ENCODE results near the gene FTCD.

The FTCD gene

GRCh38 chr21:46154155-46154954 is 1.0 kb downstream of the FTCD start:
- DNase-seq (ENCODE audit: low spot score) = no peak

GRCh38 chr21:46153247-46154154 is 1.9 kb downstream of the FTCD start:
- peak; percentile 48 for DNase-seq (ENCODE audit: low spot score)

DNA sequence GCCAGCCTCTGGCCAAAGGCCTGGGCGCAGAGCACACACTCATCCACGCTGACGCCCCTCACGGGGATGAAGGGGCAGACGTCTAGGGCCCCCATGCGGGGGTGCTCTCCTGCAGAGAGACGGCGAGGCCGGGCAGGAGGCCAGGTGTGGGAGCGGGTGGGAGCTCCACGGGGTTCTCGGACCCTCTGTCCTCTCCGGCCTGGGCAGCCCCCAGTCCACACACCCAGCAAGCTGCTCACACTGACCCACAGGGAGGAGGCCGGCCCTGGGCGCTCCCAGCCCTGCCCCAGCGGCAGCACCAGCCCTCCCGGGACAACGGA is 2.5 kb downstream of the FTCD start:
- DNase-seq (ENCODE audit: low spot score) = no peak

DNA sequence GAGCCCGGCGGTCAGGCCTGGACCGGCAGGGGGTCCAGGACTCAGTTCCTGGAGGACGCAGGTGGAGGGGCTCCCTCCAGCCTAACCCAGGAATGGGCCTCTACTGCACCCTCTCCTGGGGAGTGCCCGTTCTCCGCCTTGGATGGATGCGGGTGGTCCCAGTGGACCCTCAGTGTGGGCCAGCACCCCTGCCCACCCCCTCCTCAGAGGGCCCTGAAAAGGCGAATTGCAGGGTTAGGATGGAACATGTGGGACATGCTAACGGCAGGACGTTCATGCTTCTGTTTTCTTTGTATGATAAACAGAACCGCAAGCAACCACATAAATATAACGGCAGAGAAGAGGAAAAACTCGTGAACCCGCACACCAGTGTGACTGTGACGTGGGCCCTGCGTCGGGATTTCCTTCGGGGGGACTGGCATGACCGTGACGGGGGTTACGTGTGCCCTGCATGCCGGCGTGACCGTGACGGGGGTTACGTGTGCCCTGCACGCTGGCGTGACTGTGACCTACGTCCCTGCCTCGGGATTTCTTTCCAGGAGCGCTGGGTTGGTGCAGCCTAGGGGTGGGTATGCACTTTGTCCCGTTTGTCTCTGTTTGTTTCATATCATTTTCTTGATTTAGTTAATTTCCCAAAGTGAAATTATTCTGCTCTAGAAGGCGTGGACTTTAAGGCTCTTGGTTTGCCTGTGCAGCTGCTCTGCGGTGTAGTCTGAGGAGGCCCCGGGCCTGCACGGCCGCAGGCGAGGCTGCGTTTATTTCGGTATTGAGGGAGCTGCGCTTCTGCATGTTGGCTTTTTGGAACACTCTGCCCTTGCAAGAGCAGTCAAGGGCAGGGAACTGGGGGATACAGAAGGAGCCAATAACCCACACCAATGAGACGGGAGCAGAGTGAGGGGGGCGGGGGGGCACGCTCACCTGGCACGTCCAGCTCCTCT is 3.1 kb downstream of the FTCD start:
- DNase-seq (ENCODE audit: low spot score) = no peak

- DNase-seq (ENCODE audit: low spot score) = no peak
These were observed 4.0 kb downstream of the FTCD start for GRCh38 chr21:46151261-46151988.

DNA sequence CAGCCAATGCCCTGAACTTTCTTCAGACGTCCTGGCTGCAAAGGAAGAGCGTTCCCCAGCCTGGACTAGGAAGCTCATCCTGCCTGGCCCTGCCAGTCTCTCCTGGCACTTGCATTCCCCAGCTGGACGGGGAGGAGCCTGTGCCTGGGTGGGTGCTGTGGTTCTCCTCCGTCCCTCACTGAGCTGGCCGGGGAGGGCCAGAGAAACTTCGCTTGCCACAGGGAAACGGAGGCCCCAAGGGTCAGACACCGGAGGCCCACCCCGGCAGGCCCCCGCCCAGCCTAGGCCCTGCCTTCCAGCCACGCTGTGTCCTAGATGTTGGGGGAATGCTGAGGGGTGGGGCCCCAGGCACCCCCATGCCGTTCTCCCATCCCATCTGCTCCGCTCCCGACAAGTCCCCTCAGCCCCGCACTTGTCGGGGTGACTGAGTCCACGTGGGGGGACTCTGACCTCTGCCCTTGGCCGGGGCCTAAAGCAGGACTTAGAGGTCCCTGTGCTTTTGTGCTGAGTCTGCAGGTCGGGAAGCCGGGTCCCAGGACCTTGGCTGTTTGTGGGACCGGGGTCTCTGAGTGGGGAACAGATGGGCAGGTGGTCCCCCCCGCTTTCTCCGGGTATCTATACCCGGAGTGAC is 4.8 kb downstream of the FTCD start:
- DNase-seq (ENCODE audit: low spot score) = no peak

DNA sequence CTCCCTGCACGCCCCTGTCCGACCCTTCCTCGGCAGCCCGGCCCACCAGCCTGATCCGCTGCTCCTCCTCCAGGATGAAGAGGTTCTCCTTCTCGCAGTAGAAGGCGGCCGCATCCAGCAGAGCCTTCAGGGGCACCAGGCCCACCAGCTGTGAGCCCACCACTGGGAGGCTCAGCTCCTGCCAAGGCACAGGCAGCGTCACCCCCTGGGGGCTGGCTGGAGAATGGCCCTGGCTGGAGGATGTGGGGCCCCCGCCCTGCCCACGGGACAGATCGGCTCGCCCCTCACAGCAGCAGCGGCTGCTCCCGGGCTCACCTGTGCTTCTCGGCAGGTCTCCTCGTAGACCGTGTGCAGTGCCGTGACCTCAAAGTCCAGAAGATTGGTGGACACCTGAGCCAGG is 5.3 kb downstream of the FTCD start:
- no peak for DNase-seq (ENCODE audit: low spot score)

DNA sequence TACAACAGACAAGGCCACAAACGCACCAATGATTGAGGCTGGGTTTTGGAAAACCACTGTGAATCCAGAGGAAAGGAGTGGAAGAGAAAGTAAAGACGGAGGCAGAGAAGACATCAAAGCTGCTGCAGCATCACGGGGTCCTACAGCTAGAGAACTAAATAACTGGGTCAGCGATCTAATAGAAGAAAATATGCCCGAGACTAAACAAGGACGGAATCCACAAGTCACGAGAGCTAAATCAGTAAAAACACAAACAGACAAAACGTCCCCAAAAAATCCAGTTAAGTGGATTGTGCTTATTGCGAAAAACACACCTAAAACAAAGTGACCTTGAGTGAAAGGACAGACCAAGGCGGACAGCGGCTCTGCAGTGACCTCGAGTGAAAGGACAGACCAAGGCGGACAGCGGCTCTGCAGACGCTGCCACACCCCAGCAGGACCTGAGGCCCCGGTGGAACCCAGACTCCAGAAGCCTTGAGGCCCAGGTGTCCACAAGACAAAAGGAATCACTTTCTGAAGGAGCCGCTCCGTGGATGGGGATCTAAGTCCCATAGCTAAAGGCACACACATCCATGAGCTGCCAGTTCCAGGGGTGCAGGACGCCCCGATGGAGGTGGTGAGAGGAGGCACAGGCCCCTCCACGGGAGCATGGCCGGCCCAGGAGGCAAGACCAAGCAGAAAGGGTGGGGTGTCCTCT is 6.0 kb downstream of the FTCD start:
- no peak for DNase-seq (ENCODE audit: low spot score)

DNA sequence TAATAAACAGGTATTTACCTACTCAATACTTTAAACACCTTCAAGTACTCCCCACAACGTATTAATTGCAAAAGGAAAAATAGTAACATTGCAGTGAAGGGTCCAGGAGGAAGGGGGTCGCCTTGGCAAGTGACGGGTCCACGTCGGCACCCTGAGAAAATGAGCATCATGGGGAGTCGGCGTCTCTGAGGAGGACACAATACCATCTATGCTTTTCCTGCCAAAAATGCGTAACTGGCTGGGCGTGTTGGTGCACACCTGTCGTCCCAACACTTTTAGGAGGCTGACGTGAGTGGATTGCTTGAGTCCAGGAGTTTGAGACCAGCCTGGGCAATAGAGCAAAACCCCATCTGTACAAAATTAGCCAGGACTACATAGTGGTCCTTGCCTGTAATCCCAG is 7.3 kb downstream of the FTCD start:
- DNase-seq (ENCODE audit: low spot score) = no peak

DNA sequence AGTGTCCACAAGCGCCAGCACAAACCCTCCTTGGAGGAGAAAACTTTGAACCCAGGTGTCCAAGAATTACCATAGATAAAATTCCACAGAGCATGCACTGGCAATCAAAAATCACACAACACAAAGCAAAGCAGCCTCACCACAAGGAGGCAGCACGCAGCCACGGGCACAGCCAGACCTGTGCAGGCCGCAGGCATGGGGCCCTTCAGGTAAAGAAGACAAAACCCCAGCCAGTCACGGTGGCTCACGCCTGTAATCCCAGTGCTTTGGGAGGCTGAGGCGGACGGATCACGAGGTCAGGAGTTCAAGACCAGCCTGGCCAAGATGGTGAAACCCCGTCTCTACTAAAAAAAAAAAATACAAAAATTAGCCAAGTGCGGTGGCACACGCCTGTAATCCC is 8.0 kb downstream of the FTCD start:
- DNase-seq (ENCODE audit: low spot score) = peak; percentile 58

DNA sequence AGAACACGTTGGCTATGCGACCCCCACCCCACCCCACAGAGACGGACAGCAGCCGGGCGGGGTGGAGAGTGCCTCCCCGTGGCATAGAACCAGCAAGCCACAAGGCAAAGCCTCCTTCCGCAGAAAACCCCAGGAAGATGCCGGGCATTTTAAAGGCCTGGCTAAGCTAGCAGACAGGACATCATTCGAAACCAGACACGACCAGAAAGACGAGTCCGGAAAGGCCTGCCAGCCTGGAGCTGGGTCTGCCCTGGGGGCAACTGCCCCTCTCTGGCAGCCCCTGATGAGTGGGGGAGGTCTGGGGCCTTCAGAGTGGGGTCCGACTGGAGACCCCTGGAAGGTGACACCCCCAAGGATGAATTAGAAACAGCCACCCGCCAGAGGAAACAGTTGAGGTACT is 8.5 kb downstream of the FTCD start:
- DNase-seq (ENCODE audit: low spot score) = no peak

- DNase-seq (ENCODE audit: low spot score) = no peak
These were observed 9.3 kb downstream of the FTCD start for GRCh38 chr21:46145840-46146691.

GRCh38 chr21:46145159-46145839 is 10.1 kb downstream of the FTCD start:
- DNase-seq (ENCODE audit: low spot score) = no peak

DNA sequence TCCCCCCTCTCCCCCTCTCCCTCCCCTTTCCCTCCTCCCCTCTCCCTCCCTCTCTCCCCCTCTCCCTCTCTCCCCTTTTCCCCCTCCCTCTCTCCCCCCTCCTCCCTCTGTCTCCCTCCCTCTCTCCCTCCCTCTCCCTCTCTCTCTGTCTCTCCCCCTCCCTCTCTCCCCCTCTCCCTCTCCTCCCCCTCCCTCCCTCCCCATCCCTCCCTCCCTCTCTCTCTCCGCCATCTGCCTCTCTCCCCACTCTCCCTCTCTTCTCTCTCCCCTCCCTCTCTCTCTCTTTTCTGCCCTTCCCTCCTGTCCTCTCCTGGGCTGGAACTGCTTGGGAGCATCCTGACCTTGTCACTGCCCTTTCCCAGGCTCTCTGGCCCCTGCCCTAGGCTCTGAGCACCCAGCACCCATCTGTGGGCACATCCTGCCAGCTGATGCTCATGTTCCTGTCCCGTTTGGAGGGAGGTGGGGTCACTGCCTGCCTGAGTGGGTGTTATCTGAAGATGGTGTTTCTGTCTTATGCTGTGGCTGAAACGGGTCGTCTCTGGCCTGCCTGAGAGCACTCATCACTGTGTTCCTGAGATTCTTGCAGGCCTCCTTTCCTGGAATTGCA is 10.8 kb downstream of the FTCD start:
- no peak for DNase-seq (ENCODE audit: low spot score)

GRCh38 chr21:46142582-46143473 is 12.6 kb downstream of the FTCD start:
- no peak for DNase-seq (ENCODE audit: low spot score)

DNA sequence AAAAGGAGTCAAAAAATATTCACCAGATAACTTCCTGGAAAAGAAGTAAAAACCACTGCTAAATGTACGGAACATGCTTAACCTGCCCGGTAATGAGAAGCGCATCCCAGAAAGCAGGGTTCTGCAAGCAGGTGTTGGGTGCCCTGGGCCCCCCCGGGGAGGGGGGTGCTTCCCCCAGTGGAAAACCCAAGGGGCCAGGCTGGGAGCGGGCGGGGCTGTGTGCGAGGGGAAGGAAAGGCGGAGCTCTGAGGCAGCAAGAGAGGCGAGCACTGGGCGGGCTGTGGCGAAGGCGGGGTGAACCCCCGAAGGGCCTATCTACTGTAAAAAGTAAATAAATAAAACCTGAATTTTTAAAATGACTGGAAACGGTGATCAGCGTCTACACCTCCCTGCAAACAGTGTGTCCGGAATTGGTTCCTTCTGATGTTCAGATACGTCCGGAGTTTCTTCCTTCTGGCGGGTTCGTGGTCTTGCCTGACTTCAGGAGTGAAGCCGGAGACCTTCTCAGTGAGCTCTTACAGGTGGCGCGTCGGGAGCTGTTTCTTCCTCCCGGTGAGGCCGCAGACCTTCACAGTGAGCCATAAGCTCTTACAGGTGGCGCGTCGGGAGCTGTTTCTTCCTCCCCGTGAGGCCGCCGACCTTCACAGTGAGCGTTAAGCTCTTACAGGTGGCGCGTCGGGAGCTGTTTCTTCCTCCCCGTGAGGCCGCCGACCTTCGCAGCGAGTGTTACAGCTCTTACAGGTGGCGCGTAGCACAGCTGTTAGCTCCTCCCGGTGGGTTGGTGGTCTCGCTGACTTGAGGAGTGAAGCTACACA is 13.4 kb downstream of the FTCD start:
- DNase-seq (ENCODE audit: low spot score) = no peak

Measured in kidney tubule cell (primary cell).